Activated CD8-positive, alpha-beta memory T cell treated with anti-CD3 and anti-CD28 coated beads, Interleukin-2, amount 50 U/mL, for 1 hour (primary cell): ENCODE results near the gene ATP1A1.

Source experiments
- DNase-seq: peaks from one replicate; pipeline ENCODE4 v3.0.0-alpha.2; 2020; ENCODE audit errors: extremely low read depth

ATP1A1 gene

DNA sequence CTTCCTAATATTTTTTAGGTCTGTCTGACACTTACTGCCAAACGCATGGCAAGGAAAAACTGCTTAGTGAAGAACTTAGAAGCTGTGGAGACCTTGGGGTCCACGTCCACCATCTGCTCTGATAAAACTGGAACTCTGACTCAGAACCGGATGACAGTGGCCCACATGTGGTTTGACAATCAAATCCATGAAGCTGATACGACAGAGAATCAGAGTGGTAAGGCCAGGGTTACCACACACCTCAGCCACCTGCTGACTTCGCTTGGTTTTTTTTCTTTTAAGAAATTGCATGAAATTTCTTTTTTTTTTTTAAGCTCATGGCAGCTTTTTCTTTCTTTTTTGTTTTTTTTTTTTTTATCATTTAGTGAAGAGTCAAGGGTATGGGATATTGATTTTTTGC is 17.2 kb downstream of the ATP1A1 start:
- DNase-seq = no peak

- no peak for DNase-seq
Observed at GRCh38 chr1:116391185-116391584, 18.1 kb downstream of the ATP1A1 start.

GRCh38 chr1:116392717-116393404 is 19.8 kb downstream of the ATP1A1 start:
- DNase-seq = no peak

DNA sequence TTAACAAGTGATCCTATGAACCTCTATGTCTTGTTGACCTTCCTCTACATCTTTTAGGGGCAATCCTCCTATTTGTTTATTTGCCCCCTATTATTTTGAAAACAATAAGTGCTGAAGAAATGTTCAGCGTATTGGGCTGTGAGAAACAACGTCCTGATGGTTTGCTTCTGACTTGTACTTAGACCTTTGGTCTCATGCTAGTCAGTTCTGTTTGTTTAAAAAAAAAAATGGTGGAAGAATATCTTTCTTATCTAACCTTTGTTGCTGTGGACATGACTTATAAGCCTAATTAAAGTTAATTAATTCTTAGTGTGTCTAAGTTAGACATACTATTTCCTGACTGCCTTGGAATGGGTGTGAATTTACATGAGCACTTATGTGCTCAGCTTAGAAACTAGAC is 20.7 kb downstream of the ATP1A1 start:
- no peak for DNase-seq

DNA sequence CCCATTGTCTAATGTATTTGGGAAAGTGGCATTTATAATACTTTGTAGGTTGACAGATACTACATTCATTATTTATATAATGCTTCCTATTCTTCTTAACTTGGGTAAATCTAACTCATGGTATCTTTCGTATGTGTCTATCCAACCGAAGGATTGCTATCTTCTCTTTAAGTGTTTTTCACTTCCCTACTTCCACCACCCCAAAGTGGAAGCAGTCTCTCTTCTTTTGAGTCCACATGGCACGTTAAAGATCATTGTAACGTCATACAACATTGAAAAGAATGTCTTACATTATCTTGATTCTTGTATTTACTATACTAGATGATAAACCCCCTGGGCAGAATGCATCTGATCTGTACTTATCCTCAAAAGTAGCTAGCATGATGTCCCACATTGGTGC is 21.2 kb downstream of the ATP1A1 start:
- no peak for DNase-seq

DNA sequence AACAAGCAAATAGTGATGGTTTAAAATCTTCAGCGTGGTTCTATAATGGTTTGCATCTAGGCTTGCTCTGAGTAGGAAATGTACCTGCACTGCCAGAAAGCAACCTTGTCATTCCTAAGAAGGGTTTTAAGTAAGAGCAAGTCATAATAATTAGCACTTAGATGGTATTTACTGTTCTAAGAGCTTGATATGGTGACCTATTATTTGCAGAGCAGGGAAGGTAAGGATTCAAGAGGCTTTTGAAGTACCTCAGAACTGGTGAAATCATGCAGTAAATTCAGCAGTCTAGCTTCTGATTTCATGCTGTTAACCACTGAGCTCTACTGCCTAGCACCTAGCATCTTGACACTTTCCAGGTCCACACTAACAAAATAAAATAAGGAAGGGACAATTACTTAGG is 23.7 kb downstream of the ATP1A1 start:
- DNase-seq = no peak

GRCh38 chr1:116397728-116398127 is 24.7 kb downstream of the ATP1A1 start:
- no peak for DNase-seq

DNA sequence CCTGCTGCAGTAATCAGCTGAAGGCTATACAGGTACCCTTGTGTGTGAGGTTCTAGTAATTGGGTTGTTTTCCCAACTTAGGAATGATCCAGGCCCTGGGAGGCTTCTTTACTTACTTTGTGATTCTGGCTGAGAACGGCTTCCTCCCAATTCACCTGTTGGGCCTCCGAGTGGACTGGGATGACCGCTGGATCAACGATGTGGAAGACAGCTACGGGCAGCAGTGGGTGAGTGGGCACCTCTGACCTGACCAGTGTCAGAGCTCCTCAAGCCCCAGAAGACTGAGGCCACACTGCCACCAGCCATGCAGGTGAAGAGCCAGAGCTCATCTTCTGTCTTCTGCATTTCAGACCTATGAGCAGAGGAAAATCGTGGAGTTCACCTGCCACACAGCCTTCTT is 27.7 kb downstream of the ATP1A1 start:
- DNase-seq = no peak

DNA sequence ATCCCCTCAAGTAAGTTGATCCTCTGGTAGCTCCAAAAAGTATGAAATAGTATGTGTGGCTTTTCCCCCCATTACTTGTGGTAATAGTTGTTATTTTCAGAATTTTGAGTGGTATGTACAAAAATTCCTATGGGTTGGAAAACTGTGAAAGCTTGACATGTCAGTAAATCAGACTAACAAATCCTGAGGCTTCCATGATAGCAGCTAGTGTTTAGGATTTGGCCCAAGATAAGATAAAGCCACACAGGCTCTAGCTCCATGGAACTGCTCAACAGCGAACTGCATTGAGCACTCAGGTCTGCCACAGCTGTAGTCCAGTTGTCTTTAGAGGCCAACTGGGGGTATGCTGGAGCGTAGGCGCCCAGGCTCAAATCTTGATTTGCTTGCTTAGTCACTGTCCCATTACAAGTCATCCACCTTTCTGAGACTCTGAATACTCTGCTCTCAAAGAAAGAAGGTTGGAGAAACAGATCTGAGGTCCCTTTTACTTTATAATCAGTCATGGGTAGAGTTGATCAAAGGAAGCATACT is 28.7 kb downstream of the ATP1A1 start:
- no peak for DNase-seq

- no peak for DNase-seq
Observed at GRCh38 chr1:116402333-116402732, 29.3 kb downstream of the ATP1A1 start.

- DNase-seq = no peak
Observed at GRCh38 chr1:116403496-116404136, 30.6 kb downstream of the ATP1A1 start.

DNA sequence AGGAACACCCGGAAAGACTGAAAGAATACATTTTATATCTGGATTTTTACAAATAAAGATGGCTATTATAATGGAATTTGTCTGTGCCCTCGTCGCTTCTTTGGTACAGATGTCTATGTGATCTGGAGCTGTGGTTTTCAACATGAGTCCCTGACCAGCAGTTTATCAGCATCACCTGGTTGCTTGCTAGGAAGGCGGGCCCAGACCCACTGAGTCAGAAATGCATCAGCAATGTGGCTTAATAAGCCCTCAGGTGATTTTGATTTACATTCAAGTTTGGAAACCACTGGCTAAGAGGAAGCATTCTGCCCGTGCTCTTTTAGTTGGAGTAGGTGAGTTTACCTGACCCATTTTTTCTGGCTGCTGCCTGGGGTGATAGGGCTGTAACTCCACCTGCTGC is 31.7 kb downstream of the ATP1A1 start:
- no peak for DNase-seq

- DNase-seq = no peak
Observed at GRCh38 chr1:116405241-116406135, 32.4 kb downstream of the ATP1A1 start.

DNA sequence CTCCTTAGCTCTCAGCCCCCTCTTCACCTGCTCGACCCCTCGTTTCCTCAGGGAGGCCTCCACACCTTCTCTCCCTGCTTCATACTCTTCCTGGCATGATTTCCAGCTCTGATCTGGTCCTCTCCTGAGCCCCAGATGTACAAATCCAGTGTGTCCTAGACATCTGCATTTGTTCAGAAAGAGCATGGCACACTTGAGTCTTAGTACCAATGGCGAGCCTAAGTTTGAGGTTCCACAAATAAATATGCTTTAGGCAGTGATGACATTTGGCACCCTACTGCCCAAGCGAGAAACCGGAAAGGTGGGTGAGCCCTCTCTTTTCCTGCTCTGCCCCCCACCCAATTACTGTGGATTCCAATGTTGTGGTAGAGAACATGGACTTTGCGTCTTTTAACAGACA is 34.0 kb downstream of the ATP1A1 start:
- DNase-seq = no peak

DNA sequence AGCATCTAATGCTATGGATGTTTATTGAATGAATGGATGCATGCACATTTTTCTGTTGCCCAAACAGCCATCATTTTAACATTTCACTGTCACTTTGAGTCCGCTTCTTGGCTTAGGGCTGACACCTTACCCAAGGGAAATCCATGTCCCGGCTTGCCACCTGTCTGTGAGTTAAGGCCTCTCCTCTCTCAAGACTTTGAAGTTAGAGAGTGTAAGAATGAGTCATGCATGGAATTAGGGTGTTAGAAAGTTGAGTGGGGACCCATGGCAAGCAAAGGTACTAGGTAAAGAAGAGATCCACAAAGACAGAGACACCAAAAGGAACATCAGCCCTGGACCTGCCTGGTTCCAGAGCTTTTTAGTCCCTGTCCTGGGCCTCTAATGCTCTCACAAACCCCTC is 35.1 kb downstream of the ATP1A1 start:
- DNase-seq = no peak

GRCh38 chr1:116408803-116409720 is 36.0 kb downstream of the ATP1A1 start:
- DNase-seq = no peak

DNA sequence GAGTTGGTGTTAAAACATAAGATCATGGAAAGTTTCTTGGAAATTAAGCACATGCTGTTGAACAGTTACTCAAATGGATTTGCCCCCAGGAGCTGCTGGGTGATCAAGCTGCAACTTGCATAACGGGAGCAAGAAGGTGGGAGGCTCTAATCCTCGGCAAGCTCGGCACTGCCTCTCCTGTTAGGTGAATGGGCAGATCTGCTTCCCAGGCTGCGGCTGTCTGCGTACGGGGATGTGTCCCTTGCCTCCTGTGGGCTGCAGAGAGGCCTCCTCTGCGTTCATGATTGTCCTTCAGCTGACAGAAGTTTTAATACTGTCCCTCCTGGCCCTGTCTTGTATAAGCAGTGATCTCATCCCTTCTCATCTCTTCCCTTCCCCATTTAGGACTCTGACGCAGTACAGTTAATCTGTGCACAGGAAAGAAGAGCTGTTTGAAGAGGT is 36.7 kb downstream of the ATP1A1 start:
- no peak for DNase-seq

GRCh38 chr1:116411784-116412479 is 38.9 kb downstream of the ATP1A1 start:
- no peak for DNase-seq

- DNase-seq = no peak
Observed at GRCh38 chr1:116412480-116412798, 39.4 kb downstream of the ATP1A1 start.

- DNase-seq = no peak
Observed at GRCh38 chr1:116412898-116413297, 39.9 kb downstream of the ATP1A1 start.

DNA sequence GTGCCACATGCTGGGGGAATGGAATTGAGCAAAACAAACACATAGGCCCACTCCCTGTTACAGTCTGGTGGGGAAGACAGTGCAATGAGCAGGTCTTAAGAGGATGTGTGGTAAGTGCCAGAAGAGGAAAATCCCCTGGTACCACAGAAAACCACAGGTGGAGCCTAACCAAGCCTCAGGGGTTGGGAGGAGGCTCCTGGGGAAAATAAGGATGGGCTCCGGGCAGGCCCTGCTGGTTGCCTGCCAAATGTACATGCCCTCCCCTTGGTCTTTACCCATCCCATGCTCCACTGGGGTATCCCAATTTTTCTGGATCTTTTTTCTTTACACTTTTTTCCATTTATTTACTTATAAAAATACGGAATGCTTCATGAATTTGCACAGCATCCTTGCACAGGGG is 40.4 kb downstream of the ATP1A1 start:
- DNase-seq = no peak
